Left renal cortex interstitium (tissue), 4 donors: ENCODE results near the gene PALLD. TPM values are rescaled to one million over a fixed set of nuclear protein-coding genes. Genes with fewer than 3 reads are reported as not detected.

Experiments
- DNase-seq, 4 donors: peaks; one replicate each; pipeline ENCODE4 v3.0.0-alpha.2; 2013; ENCODE audit warnings: low read depth in 4 of 4, low spot score in 2 of 4, missing footprints in 1 of 4
- polyA plus RNA-seq, 4 donors: library from polyadenylated mRNA; unstranded; fragments of 120-200 nt; gene quantifications; one replicate each; pipeline ENCODE4 v1.2.1, GENCODE V29; 2013; ENCODE audit not compliant: insufficient read length in 4 of 4

The PALLD gene
- polyA plus RNA-seq, 4 donors, result 171 to 242 (median 194) TPM

DNA sequence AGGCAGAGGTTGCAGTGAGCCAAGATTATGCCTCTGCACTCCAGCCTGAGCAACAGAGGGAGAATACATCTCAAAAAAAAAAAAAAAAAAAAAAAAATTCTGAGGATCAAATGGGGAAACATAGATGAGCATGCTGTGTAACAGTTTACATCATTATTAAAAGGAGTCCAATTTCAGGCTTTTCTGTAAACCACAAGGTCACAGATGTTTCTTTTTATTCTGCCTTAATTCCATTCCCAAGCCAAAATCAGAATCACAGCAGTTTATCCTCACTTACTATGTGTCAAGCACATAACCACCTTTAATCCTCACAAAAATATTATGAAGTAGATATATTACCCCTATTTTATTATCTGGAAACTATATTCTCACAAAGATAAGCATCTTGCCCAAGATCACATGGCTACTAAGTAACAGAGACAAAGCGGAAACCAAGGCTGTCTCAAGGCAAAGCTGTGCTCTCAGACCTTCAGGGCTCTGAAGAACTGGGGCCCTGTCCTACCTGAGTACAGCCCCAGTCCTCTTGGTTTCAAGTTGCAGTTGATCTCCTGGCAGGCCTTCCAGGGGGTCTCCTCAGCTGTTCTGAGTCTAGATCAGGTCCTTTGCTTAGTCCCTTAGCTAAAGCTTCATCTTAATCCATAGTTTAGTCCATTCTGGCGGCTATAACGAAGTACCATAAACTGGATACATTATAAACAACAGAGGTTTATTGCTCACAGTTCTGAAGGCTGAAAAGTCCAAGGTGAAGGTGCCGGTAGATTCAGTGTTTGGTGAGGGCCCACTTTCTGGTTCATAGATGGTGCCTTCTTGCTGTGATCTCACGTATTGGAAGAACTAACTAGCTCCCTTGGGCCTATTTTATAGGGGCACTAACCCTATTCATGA lies 141.3 kb downstream of the PALLD start:
- no peak for DNase-seq

DNA sequence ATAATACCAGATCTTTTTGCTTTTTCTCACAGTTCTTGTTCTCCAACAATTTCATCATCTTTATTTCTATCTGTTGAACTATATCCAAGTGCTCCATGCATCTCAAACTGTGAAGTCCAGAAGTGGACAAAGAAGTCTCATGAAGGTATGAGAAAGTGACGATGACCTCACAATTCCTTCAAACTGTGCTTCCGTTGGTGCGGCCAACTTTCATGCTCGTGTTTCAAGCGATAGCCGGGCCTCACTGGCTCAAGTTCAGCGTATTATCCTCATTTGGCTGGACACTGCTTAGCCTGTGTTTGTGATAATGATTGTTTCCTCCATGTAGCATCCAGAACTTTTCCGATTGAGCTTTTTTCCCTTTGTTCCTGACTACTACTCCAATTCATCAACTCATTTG lies 143.1 kb downstream of the PALLD start:
- DNase-seq, result no peak

DNA sequence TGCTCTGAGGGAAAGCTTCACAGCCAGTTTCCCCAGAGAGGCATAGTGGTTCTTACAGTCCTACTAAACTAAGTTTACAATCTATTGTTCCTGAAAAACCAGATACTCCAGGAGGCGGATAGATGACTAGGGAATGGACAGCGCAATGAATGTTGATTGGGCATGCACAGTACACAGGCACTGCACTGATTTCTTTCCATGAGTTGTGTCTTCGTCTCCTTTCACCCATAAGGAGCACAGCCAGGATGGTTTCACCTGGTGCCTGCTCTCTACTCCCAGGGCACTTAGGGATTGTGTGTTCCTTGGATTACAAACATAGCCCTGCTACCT lies 144.9 kb downstream of the PALLD start:
- DNase-seq, result no peak

DNA sequence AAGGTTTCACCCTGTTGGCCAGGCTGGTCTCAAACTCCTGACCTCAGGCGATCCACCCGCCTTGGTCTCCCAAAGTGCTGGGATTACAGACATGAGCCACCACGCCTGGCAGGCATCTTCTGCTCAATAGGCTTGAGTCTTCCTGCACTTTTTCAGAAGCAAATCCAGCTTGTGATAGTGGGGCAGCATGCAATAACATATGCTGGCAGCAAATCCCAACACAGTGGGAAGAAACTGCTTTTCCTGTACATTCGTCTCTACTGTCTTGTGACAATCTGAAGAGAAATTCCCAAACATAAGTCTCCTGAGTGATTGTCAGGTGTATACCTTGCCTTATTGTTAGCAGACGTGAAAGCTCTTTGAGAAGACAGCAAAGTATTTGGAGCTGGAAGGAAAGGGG lies 145.7 kb downstream of the PALLD start:
- no peak for DNase-seq

DNA sequence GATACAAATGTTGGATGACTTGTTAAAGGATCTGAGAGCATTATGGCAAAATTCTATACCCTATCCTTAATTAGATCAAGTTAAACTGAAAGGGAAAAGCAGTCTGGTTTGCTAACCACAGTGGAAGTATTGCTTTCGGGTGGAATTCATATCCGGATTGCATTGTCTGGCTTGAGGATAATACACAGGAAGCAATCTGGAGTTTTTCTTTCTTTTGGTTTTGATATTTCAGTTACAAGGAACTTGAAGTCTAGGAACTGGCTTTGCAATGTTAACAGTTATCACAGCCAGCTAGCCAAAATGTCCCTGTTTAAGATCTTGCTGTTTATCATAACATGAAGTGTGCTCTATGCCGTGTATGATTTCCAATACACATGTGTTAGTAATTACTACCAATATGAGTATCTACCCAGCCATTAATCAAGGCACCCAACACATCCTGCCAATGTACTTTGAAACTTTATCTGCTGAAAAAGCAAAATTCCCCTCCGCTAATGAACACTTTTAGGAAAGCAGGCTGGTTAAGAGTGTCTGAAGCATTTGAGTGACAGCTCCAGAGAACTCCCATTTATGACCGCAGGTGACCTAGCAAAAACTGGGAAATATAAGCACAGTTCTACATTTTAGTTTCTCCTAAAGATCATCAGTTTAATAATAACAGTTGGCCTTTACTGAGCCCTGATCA lies 146.4 kb downstream of the PALLD start:
- DNase-seq, result no peak

DNA sequence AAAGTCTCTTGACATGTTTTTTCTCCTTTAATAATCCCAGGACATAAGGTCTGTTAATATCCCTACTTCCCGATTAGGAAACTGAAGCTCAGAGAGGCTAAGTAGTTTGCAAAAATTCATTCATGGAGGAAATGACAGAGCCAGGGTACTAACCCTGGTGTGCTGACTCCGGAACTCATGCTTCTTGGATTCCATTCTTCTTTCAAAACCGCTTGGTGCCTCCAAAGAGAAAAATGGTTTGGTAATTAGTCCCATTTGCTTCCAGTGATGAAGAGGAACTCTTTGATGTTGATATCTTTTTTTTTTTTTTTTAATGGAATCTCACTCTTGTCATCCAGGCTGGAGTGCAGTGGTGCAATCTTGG lies 146.9 kb downstream of the PALLD start:
- DNase-seq, result no peak

DNA sequence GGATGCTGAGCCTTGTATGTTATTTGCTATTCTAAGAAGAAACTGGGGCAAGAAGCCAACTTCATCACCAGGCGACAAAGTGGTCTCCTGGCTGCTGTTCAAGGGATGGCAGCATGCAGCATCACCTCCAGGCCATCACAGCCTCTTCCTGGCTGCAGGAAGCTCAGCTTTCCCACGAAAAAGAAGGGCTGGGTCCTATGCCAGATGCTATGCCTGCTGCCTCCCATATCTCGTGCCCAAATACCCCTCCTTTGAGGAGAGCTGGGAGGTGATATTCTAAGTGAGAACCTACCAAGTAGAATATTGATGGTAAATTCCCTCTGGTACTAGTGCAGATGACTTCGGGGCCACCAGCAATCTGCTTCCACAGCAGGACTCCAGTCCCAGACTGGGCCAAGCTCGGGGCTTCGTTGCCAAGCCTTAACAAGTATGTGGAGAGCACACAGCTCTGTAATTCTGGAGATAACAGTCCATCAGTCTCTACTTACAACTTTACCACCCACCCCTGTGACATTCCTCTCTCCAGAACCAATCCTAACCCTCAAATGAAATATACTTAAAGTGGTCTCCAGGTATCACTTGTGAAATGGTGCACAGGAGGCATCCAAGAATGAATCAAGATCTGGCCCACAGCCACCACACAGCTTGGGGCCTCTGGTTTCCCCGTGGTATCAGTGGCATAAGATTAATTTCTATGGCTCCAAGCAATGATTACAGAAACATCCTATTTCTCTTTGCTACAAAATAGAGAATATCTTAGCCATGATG lies 149.3 kb downstream of the PALLD start:
- DNase-seq, result no peak

DNA sequence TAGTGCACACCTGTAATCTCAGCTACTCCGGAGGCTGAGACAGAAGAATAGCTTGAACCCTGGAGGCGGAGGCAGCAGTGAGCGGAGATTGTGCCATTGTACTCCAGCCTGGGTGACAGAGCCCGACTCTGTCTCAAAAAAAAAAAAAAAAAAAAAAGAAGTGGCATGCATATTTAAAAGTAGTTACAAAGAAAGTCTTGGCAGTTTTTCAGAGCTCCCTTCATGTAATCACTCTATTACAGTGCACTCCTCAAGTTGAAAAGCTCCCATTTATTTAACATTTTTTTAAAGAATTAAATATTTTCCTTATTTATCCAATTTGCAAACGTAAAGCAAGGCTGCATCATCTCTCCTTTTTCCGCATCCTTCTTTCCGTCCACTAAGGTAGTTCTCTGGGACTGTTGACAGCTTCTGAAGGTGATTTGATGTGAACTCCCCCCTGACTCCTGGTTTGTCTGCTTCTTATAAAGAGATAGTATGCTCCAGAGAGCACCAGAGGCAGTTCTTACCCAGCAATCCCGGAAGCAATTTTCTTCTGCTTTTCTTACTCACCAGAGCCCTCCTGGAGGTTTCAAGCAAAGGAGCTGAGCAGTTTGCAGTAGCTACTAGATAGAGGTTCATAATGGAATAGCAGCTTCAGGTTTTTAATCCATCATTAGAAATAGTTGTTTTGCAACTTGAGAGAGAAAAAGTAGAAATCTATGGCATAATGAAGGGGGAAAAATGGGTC lies 151.0 kb downstream of the PALLD start:
- no peak for DNase-seq

DNA sequence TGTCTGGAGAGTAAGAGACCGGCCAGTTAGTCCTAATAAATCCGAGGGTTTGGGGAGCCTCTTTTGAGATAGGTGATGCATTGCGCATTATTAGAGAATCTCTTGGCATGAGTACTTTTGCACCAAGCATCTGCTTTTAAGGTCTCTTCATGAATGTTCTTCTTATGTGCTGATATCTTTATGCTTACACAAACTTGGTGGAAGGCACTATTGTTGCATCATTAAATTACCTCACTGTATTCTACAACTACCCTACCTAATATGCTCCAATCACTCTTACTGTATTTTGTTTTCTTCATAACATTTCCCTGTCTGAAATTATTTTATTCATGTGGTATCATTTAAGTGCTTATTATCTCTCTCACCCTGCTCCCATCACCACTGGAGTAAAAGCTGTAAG lies 151.6 kb downstream of the PALLD start:
- no peak for DNase-seq

DNA sequence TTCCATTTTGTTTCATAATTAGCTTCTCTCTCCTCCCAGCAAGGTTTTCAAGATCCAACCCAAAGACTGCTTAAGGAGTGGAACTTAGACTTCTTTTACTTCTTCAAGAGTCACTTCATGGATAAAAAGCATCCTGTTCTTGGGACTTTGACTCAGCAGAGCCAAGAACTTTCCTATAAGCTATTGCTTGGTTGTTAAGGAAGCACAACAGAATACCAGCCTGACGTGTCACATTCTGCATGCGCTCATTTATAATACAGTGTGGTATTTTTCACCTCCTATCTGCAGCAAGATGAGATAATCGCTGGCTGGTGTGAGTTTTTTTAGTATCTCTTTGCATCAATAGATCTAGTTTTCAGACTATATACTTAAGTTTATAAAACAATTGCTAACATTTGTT lies 152.1 kb downstream of the PALLD start:
- DNase-seq, result no peak

DNA sequence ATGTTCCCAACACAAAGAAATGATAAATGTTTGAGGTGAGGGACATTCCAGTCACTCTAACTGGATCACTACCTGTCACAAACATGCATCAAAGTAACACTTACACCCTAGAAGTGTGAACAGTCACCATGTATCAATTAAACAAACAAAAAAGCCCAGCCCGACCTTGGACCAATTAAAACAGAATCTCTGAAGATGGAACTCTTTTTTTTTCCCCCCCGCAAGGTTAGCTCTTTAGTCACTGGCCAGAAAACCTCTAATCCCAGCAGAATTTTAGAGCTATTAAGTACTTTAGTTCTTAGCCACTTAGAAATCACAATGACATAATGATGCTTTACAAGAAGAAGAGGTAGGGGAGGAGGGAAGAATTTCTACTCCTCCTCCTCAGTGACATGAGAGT lies 154.5 kb downstream of the PALLD start:
- no peak for DNase-seq

DNA sequence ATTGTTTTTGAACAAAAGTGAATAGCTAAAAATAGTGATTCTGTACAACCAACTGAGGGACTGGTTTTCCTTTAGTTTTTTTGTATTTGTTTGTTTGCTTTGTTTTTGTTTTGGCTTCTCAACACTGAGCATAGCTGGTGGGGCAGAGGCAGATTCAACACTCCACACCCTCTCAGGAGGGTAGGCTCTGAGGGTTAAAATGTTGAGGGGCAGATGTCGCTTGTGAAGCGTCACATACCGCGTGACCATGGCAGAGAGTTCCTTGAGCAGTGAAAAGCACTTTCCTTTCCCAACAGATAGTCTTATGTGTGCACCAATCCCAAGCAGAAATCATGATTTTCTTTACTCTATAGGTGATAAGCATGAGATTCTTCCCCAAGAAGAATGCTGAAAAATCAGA lies 155.0 kb downstream of the PALLD start:
- no peak for DNase-seq

DNA sequence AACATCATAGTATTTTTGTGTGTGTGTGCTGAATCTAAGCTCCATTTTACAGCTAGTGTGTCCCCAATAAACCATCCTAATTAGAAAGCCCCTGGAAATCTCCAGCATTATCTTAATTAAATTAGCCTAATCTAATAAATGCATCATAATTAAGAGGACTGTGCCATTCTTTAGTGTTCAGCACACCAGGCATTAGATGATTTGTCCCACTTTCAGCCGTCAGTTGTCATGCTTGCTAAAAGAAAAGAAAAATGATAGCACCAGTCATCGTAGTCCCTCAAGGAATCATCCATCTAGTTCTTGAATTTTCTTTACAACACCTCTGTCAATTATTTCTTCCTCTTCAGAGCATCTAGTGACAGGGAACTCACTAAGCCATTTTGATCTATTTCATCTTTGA lies 155.9 kb downstream of the PALLD start:
- no peak for DNase-seq

DNA sequence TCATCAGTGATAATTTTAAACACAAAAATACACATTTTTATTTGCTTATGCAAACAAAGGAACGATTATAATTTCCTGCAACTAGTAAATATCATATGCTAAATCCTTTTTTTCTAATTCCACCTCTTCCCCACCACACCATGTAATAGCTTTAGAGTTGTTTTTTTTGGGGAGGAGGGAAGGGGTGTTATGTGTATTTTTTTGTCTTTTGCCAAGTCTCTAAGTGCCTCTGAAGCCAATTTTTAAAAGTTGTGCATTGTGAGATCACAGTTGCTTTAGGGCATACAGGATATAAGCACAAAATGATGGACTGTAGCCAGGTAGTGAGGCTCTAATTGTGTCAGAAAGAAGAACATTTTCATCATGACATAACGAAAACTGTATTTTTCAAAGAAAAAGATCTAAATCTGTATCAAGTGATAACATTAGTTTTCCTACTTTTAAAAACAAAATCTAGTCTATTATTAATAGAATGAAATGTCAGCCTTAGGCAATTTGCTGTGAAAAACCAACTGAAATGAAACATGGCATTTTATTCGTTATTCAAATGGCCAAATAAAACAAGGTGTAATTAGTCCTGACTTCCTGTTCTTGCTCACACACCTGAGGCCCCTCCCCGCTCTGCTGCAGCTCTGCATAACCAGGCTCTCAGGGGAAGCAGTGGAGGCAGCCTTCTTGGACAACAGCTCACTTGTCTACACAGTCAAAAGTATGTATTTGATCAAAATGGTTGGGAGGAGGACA lies 157.4 kb downstream of the PALLD start:
- no peak for DNase-seq

DNA sequence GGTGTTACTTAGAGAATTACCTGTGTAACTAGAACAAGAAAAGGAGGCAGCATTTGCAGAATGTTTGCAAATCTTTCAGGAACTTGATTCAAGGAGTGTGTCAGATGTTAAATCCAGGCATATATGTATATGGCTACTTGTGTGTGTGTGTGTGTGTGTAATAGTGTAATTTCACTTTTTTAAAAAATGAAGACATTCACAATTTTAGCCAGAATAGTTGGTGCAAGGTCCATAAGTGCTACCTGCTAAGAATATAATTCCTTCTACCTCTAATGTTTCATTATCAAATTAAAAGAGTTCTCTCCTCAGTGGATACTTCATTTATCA lies 158.0 kb downstream of the PALLD start:
- no peak for DNase-seq

DNA sequence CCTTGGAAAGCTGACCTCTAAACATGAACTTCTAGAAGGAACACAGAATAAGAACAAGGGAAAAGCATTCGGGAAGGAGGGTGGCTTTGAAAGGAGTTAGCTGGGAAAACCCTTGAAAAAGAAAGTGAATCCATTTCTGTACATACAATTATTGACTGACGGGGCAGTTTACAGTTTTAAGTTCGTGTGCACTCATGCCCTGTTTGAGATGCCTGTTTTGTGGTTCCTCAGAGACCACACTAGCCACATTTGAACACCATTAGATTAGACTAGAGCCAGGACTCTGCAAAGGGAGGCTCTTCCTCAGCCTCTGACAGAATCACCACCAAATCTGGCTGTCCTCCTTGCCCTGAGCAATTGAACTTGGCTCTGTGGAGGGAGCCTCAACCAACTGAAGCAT lies 158.3 kb downstream of the PALLD start:
- DNase-seq, result no peak

DNA sequence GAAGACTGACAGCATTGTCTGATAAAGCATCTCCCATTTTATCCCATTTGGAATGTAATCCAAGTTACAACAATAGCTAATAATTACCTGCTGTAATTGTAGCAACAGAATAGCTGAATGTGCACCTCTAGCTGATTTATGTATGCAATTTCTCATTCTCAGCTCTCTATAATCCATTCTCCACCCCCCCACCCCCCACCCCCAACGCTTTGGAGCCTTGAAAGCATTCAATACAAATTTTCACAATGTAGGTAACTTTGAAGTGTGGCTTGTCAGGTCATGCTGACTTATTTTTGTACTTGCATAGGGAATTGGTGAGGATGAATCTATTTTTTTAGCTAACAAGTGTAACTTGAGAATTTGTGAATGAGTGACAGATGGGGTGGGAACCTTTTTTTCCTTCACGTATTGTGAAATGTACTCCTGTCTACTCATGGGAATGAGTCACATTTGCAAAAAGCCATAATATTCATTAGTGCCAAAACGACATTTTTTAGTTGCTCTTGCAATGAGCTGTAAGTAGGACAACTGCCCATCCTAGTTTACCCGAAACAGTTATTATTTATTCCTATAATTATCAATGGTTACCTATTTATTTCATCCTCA lies 159.3 kb downstream of the PALLD start:
- DNase-seq, result no peak

DNA sequence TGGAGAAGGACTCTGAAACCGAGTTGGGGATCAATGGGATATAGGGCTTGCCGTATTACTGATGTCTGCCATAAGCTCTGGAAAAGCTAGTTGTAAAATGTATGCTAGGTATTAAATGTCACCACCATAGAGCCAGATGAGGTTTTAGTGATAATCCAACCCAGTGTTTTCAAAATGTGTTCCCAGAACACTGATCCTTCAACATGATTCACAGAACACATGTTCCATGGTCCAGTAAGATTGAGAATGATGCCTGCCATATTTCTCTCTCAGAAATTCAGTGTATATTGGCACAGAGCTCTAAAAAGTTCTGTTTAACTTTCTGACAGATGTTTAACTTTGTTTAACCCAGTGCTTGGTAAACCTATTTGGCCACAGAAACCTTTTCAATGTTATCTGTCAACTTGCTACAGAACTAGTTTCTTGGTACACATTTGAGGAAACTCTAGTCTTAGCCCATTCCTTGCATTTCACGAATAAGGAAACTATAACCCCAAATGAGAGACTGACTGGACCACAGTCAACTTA lies 160.2 kb downstream of the PALLD start:
- no peak for DNase-seq

DNA sequence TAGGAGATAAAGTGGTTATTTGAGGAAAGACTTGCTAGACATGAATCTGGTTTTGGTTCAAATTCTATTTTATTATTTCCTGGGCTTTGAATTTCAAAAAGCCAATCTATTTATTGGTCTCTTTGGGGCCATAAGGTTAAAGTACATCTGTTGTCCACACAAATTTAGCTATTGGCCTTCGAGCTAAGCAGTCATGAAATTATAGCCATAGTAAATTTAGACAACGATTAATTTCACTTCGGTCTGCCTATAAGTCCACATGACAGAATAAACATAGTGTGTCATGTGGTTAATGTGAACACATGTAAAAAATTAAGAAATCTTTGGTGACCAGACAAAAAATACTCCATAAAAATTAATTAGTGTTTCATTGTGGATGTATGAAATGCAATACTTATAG lies 161.9 kb downstream of the PALLD start:
- DNase-seq, result no peak
